SK-N-SH treated with all-trans-retinoic acid at 6 μM for 48 hours (cell line): ENCODE measurements around the gene PPP1R16B.

Source experiments
- ATAC-seq: fragments of 200-7000 bp; cut with Tn5 transposase; 3 replicates; pipeline ENCODE4 v1.9.1; 2020; ENCODE audit warnings: mild to moderate bottlenecking, moderate library complexity
- ARNTL ChIP-seq: fragments of 450-650 bp; formaldehyde crosslinking; IDR thresholded peaks from 2 replicates; pipeline ENCODE4 v1.5.0; 2020; ENCODE audit warnings: low read depth, mild to moderate bottlenecking, moderate library complexity, borderline replicate concordance
- BACH2 ChIP-seq: fragments of 250-450 bp; sonication (Bioruptor Pico); IDR thresholded peaks from 2 replicates; pipeline ENCODE4 v1.9.0; 2021; ENCODE audit warnings: mild to moderate bottlenecking, borderline replicate concordance
- CREB5 ChIP-seq: fragments of 250-450 bp; sonication (Bioruptor Pico); IDR thresholded peaks from 2 replicates; pipeline ENCODE4 v1.5.1; 2020; ENCODE audit warnings: low read depth, mild to moderate bottlenecking, moderate library complexity
- CSDC2 ChIP-seq: fragments of 250-450 bp; sonication (Bioruptor Pico); IDR thresholded peaks from 2 replicates; pipeline ENCODE4 v1.5.0; 2020; ENCODE audit warnings: mild to moderate bottlenecking, moderate library complexity
- ESRRG ChIP-seq: fragments of 250-450 bp; sonication (Bioruptor Pico); IDR thresholded peaks from 2 replicates; pipeline ENCODE4 v1.6.1; 2021; ENCODE audit warnings: mild to moderate bottlenecking
- GLIS3 ChIP-seq: fragments of 250-450 bp; sonication (Bioruptor Pico); IDR thresholded peaks from 2 replicates; pipeline ENCODE4 v1.5.0; 2020; ENCODE audit warnings: mild to moderate bottlenecking, moderate library complexity
- ISL1 ChIP-seq: fragments of 250-450 bp; sonication (Bioruptor Pico); IDR thresholded peaks from 2 replicates; pipeline ENCODE4 v2.1.2; 2022; ENCODE audit warnings: mild to moderate bottlenecking, moderate library complexity
- OSR1 ChIP-seq: fragments of 250-450 bp; sonication (Bioruptor Pico); IDR thresholded peaks from 2 replicates; pipeline ENCODE4 v1.8.0; 2022; ENCODE audit warnings: moderate library complexity, mild to moderate bottlenecking, inconsistent platforms
- PATZ1 ChIP-seq: fragments of 250-450 bp; sonication (Bioruptor Pico); IDR thresholded peaks from 2 replicates; pipeline ENCODE4 v1.8.0; 2020; ENCODE audit warnings: mild to moderate bottlenecking, moderate library complexity, borderline replicate concordance
- PPARA ChIP-seq: fragments of 250-450 bp; sonication (Bioruptor Pico); IDR thresholded peaks from 2 replicates; pipeline ENCODE4 v1.5.0; 2020; ENCODE audit warnings: mild to moderate bottlenecking, borderline replicate concordance
- RARB ChIP-seq: fragments of 250-450 bp; sonication (Bioruptor Pico); IDR thresholded peaks from 2 replicates; pipeline ENCODE4 v1.8.0; 2021; ENCODE audit warnings: mild to moderate bottlenecking, moderate library complexity
- SNAI2 ChIP-seq: fragments of 250-450 bp; sonication (Bioruptor Pico); IDR thresholded peaks from 2 replicates; pipeline ENCODE4 v1.5.0; 2020; ENCODE audit warnings: mild to moderate bottlenecking, moderate library complexity
- TCF4 ChIP-seq: fragments of 250-450 bp; sonication (Bioruptor Pico); IDR thresholded peaks from 2 replicates; pipeline ENCODE4 v1.8.0; 2021; ENCODE audit warnings: mild to moderate bottlenecking, moderate library complexity, borderline replicate concordance
- TOX ChIP-seq: fragments of 250-450 bp; sonication (Bioruptor Pico); IDR thresholded peaks from 2 replicates; pipeline ENCODE4 v1.8.0; 2021; ENCODE audit warnings: mild to moderate bottlenecking, moderate library complexity, borderline replicate concordance
- ZC3H10 ChIP-seq: fragments of 250-450 bp; sonication (Bioruptor Pico); IDR thresholded peaks from 2 replicates; pipeline ENCODE4 v1.5.1; 2021; ENCODE audit warnings: mild to moderate bottlenecking, moderate library complexity
- ZFP3 ChIP-seq: fragments of 250-450 bp; sonication (Bioruptor Pico); IDR thresholded peaks from 2 replicates; pipeline ENCODE4 v1.5.0; 2020; ENCODE audit warnings: mild to moderate bottlenecking, moderate library complexity
- ZFP30 ChIP-seq: fragments of 450-650 bp; formaldehyde crosslinking; IDR thresholded peaks from 2 replicates; pipeline ENCODE4 v1.5.0; 2022; ENCODE audit warnings: mild to moderate bottlenecking, moderate library complexity
- ZNF70 ChIP-seq: fragments of 450-650 bp; formaldehyde crosslinking; IDR thresholded peaks from 2 replicates; pipeline ENCODE4 v1.5.0; 2020; ENCODE audit warnings: mild to moderate bottlenecking, moderate library complexity
- TF ChIP-seq, protein P1 (sequence below): fragments of 250-450 bp; sonication (Bioruptor Pico); IDR thresholded peaks from 2 replicates; pipeline ENCODE4 v1.8.0; 2021; ENCODE audit warnings: low read depth, mild to moderate bottlenecking, moderate library complexity, borderline replicate concordance
- TF ChIP-seq, protein P2 (sequence below): fragments of 250-450 bp; sonication (Bioruptor Pico); IDR thresholded peaks from 2 replicates; pipeline ENCODE4 v1.5.0; 2020; ENCODE audit warnings: mild to moderate bottlenecking, moderate library complexity
- TF ChIP-seq, protein P3 (sequence below): fragments of 250-450 bp; sonication (Bioruptor Pico); IDR thresholded peaks from 2 replicates; pipeline ENCODE4 v1.5.1; 2021; ENCODE audit warnings: mild to moderate bottlenecking, moderate library complexity

PPP1R16B gene

DNA sequence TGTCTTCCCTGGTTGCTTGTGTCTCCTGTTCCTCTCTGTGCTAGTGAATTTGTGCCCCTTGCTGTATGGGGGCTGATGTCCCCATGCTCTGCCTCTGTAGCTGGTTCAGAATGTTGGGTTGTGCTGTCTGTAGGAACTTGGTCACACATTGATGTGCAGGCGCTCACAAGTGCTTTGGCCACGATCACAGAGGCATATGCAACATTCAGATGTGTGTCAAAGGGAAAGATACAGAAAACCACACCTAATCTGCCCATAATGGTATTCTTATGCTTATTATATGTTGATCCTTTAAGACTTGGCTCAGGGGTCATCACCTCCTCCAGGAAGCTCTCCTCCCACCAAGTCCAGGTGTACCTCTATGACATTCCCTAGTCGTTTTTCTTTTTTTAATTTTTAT, 139.5 kb downstream of the PPP1R16B start:
- no peak for TF ChIP-seq PPARA (CRISPR knock-in tag)
- TF ChIP-seq RARB (CRISPR knock-in tag), result no peak
- no peak for TF ChIP-seq TOX (CRISPR knock-in tag)
- no peak for TF ChIP-seq TCF4 (CRISPR knock-in tag)
- TF ChIP-seq, protein P1, sequence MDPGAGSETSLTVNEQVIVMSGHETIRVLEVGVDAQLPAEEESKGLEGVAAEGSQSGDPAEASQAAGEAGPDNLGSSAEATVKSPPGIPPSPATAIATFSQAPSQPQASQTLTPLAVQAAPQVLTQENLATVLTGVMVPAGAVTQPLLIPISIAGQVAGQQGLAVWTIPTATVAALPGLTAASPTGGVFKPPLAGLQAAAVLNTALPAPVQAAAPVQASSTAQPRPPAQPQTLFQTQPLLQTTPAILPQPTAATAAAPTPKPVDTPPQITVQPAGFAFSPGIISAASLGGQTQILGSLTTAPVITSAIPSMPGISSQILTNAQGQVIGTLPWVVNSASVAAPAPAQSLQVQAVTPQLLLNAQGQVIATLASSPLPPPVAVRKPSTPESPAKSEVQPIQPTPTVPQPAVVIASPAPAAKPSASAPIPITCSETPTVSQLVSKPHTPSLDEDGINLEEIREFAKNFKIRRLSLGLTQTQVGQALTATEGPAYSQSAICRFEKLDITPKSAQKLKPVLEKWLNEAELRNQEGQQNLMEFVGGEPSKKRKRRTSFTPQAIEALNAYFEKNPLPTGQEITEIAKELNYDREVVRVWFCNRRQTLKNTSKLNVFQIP, result no peak
- no peak for TF ChIP-seq ARNTL
- no peak for TF ChIP-seq OSR1 (CRISPR knock-in tag)
- TF ChIP-seq GLIS3, result no peak
- ATAC-seq, result no peak

DNA sequence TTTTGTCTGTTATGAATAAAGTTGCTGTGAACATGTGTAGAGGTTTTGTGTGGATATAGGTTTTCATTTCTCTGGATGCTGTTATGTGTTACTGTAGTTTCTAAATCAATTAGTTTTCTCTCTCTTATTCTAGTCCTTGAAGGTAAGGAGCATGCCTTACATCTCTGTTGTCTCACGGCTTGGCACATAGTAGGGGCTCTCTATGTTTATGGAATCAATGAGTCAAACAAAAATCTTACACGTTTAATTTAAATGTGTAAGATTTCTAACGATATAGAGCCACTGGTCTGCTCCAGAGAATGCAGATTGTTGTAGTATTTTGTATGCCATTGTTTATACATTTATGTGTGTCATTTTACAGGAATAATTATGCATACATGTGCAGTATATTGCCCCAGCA, 141.3 kb downstream of the PPP1R16B start:
- ATAC-seq, result no peak
- TF ChIP-seq CSDC2 (CRISPR knock-in tag) (no peak), ESRRG (CRISPR knock-in tag) (no peak), GLIS3 (no peak), ZFP3 (CRISPR knock-in tag) (no peak), RARB (CRISPR knock-in tag) (no peak), CREB5 (CRISPR knock-in tag) (no peak), PPARA (CRISPR knock-in tag) (no peak), TOX (CRISPR knock-in tag) (no peak), BACH2 (CRISPR knock-in tag) (no peak)
- TF ChIP-seq, protein P1, result no peak

- TF ChIP-seq ZNF70 (CRISPR knock-in tag) (no peak), ARNTL (no peak), SNAI2 (CRISPR knock-in tag) (no peak), ZC3H10 (CRISPR knock-in tag) (no peak), OSR1 (CRISPR knock-in tag) (no peak)
- TF ChIP-seq, protein P2, sequence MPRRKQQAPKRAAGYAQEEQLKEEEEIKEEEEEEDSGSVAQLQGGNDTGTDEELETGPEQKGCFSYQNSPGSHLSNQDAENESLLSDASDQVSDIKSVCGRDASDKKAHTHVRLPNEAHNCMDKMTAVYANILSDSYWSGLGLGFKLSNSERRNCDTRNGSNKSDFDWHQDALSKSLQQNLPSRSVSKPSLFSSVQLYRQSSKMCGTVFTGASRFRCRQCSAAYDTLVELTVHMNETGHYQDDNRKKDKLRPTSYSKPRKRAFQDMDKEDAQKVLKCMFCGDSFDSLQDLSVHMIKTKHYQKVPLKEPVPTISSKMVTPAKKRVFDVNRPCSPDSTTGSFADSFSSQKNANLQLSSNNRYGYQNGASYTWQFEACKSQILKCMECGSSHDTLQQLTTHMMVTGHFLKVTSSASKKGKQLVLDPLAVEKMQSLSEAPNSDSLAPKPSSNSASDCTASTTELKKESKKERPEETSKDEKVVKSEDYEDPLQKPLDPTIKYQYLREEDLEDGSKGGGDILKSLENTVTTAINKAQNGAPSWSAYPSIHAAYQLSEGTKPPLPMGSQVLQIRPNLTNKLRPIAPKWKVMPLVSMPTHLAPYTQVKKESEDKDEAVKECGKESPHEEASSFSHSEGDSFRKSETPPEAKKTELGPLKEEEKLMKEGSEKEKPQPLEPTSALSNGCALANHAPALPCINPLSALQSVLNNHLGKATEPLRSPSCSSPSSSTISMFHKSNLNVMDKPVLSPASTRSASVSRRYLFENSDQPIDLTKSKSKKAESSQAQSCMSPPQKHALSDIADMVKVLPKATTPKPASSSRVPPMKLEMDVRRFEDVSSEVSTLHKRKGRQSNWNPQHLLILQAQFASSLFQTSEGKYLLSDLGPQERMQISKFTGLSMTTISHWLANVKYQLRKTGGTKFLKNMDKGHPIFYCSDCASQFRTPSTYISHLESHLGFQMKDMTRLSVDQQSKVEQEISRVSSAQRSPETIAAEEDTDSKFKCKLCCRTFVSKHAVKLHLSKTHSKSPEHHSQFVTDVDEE (CRISPR knock-in tag), result no peak
- ATAC-seq, result no peak
Observed at GRCh38 chr20:38947931-38948362, 142.4 kb downstream of the PPP1R16B start.

- no peak for ATAC-seq
- TF ChIP-seq OSR1 (CRISPR knock-in tag) (no peak), PATZ1 (CRISPR knock-in tag) (no peak), ZFP30 (CRISPR knock-in tag) (no peak), BACH2 (CRISPR knock-in tag) (no peak), ZC3H10 (CRISPR knock-in tag) (no peak), ESRRG (CRISPR knock-in tag) (no peak), GLIS3 (no peak), ZNF70 (CRISPR knock-in tag) (no peak), SNAI2 (CRISPR knock-in tag) (no peak), ARNTL (no peak), TCF4 (CRISPR knock-in tag) (no peak), TOX (CRISPR knock-in tag) (no peak), PPARA (CRISPR knock-in tag) (no peak), RARB (CRISPR knock-in tag) (no peak), ZFP3 (CRISPR knock-in tag) (no peak), CSDC2 (CRISPR knock-in tag) (no peak), ISL1 (no peak)
- TF ChIP-seq, protein P2 (CRISPR knock-in tag), result no peak
- TF ChIP-seq, protein P3, sequence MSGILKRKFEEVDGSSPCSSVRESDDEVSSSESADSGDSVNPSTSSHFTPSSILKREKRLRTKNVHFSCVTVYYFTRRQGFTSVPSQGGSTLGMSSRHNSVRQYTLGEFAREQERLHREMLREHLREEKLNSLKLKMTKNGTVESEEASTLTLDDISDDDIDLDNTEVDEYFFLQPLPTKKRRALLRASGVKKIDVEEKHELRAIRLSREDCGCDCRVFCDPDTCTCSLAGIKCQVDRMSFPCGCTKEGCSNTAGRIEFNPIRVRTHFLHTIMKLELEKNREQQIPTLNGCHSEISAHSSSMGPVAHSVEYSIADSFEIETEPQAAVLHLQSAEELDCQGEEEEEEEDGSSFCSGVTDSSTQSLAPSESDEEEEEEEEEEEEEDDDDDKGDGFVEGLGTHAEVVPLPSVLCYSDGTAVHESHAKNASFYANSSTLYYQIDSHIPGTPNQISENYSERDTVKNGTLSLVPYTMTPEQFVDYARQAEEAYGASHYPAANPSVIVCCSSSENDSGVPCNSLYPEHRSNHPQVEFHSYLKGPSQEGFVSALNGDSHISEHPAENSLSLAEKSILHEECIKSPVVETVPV (CRISPR knock-in tag), result no peak
Observed at GRCh38 chr20:38950254-38950653, 144.8 kb downstream of the PPP1R16B start.
